Fibroblast of skin of left biceps (primary cell): ENCODE results near the gene DEFB119.
"Not testable (repeated sequence)": the region's sequence is repeated elsewhere in the genome, so short reads cannot be mapped to it uniquely, and the experiment has no call there.

Experiments used
- DNase-seq, 2 experiments: peaks; one replicate each; pipeline ENCODE4 v3.0.0-alpha.2; 2013; ENCODE audit warnings: low read depth in 2 of 2

DEFB119 gene, protein sequence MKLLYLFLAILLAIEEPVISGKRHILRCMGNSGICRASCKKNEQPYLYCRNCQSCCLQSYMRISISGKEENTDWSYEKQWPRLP

DNA sequence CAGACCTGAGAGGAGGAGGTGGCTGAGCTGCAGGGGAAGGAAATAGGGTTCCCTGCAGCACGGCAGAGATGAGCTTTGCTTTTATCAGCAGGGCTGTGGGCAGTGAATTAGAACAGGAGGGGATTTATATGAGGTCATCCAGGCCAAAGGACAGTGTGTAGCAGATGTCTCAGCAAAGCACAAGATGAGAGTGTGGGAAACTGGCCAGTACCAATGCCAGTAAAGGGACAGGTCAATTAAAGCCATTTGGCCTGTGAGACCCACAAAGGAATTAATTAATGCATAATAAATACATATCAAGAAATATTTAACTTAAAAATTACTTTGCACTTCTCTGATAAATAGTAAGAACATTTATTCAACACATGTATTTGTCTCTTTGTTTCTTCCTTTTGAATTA, at the start of gene DEFB119:
Gene DEFB119, minus strand, starts transcription at position 101 of the 400 bp plus-strand sequence. CDS start 107 bp downstream, outside the sequence.
- DNase-seq = no peak

DNA sequence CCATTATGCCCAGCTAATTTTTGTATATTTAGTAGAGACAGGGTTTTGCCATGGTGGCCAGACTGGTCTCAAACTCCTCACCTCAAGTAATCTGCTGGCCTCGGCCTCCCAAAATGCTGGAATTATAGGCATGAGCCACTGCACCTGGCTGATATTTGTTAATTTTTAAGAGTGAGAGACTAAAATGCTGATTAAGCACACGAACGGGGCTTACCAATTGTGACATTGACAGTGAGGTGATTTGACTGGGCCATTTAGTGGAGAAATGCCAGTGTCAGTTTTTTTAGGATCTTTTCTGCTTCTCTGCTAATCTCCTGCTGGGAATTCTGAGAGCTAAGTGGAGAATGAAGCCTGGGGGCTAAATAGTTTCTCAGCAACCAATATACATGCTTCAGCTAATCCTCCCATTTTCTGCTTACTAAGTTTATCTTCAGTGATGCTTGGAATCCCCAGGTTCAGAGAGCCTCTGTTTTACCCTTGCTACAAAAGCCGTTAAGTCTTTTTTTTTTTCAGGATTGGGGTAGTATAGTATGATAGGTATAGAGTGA, 40.3 kb upstream of the DEFB119 start:
- DNase-seq = no peak

DNA sequence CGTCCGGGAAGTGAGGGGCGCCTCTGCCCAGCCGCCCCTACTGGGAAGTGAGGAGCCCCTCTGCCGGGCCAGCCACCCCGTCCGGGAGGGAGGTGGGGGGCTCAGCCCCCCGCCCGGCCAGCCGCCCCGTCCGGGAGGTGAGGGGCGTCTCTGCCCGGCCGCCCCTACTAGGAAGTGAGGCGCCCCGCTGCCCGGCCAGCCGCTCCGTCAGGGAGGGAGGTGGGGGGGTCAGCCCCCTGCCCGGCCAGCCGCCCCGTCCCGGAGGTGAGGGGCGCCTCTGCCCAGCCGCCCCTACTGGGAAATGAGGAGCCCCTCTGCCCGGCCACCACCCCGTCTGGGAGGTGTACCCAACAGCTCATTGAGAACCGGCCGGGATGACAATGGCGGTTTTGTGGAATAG, 37.2 kb upstream of the DEFB119 start:
- not testable (repeated sequence) for DNase-seq

DNA sequence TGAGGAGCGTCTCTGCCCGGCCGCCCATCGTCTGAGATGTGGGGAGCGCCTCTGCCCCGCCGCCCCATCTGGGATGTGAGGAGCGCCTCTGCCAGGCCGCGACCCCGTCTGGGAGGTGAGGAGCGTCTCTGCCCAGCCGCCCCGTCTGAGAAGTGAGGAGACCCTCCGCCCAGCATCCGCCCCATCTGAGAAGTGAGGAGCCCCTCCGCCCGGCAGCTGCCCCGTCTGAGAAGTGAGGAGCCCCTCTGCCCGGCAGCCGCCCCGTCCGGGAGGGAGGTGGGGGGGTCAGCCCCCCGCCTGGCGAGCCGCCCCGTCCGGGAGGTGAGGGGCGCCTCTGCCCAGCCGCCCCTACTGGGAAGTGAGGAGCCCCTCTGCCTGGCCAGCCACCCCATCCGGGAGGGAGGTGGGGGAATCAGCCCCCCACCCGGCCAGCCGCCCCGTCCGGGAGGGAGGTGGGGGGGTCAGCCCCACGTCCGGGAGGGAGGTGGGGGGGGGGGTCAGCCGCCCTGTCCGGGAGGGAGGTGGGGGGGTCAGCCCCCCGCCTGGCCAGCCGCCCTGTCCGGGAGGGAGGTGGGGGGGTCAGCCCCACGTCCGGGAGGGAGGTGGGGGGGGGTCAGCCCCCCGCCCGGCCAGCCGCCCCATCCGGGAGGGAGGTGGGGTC, 36.6 kb upstream of the DEFB119 start:
- DNase-seq = not testable (repeated sequence)

DNA sequence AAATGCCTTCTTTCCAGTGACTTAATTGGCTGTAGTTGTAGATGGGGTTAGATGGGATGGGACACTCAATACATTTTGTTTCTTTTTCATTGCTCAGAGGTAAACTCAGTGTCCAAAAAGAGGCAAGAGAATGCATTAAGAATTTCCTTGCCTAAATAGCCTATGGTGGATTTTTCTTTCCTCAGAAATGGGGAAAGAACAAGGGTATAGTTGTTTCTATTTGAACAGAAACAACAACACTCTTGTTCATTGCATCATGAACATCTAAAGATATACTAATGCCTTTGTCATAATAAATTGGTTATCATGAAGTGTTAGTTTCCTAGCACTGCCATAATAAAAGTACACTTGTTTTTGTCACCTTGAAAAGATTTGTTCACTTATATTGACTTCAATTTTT, 35.4 kb upstream of the DEFB119 start:
- DNase-seq = no peak

DNA sequence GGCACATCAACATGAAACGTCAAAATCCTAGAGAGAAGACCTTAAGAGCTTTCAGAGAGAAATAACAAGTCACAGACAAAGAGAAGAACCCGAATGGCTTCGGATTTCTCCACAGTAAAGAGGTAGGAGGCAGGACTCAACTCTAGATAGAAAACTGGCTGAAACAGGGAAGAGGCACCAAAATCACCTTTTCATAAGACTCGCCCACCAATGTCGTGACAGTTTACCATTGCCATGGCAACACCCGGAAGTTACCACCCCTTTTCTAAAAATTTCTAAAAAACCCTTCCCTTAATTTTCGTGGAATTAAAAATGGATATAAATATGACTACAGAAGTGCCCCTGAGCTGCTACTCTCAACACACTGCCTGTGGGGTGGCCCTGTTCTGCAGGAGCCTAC, 27.9 kb upstream of the DEFB119 start:
- no peak for DNase-seq

DNA sequence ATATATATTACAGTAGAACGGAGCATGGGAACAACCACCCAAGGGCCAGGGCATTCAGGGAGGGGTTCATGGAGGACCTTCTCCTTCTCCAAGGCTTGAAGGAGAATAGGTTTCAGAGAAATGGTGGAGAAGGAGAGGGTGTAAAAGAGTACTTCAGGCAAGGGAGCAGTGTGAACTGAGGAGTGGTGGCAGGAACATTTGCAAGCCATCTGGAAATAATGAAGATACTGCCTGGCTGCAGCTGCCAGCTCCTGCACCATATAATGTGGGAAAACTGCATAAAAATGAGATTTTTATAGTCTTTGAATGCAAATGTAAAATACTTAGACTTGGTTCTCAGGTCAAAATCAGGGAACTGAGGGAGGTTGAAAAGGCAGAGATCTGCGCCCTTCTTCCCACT, 25.3 kb upstream of the DEFB119 start:
- no peak for DNase-seq

DNA sequence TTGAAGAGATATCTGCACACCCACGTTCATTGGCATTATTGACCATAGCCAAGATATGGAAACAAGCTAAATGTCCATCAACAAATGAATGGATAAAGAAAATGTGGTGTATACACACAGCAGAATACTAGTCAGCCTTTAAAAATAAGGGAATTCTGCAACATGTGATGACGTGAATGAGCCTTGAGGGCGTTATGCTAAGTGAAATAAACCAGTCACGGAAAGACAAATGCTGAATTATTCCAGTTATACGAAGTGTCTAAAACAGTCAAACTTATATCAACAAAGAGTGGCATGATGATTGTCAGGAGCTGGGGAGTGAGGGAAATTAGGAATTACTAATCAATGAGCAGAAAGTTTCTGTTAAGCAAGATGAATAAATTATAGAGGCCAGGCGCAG, 24.0 kb upstream of the DEFB119 start:
- DNase-seq = no peak

DNA sequence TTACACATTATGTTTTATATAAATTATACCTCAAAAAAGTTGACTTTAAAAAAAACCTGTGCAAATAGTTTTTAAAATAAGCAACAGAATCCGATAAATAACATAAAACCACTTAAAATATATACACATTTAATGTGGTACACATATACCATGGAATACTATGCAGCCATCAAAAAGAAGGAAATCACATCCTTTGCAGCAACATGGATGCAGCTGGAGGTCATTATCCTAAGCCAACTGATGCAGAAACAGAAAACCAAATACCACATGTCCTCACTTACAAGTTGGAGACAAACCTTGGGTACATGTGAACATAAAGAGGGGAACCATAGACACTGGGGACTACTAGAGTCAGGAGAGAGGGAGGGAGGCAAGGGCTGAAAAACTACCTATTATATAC, 19.6 kb upstream of the DEFB119 start:
- no peak for DNase-seq

DNA sequence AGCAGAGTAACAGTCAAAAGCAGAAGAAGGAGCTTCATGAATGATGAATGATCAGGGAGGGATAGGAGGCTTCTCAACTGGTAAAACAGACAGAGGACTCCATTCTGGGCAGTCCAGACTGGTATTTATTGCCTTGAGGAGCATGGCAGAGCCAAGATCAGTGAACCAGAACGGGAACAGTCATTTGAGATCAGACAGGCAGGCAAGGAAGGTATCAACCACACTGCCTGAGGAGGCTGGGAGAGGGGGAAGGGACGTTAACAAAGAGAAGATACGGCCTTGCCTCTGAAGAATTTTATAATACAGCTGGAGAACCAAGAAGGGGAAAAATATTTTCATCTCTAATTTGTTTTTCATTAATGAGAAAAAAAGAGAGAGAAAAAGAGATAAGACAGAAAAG, 15.7 kb upstream of the DEFB119 start, which contains the start of gene DEFB121:
Gene DEFB121, minus strand, starts transcription at position 101 of the 400 bp plus-strand sequence. Its CDS starts 63 bp downstream, at position 38.
- no peak for DNase-seq

DNA sequence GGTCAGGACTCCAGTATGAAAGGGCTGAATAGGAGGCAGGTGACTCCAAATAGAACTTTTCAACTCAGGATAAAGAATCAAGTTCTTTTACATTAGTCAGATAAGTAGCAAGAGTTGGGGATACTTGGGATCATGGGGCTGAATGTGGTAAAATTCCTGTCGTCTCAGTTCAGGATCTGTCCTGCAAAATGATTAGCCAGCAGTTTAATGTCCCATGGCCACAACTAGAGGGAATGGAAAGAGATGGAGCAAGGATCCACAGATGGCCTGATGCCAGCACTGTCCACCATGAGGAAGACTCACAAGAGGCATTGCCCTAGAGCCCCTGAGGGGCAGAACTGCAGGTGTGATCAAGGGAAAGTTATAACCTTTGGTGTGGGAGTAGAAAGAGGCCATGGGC, 13.5 kb upstream of the DEFB119 start:
- no peak for DNase-seq

DNA sequence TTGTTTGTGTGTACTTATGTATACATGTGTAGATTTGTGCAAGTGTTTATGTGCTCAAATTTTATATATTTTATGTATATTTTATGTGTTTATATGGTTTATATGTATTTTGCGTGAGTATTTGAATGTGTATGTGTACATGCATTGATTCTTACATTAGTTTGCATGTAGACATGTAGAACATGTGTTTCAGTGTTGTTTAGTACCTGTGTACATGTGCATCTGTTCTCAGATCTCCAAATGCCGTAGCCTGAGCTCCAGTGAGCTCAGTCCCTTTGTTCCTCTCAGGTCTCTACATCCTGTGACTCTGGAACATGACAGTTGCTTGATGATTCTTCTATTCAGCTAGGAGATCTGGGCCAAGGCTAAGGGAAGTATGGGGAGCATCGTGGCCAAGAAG, 4.5 kb upstream of the DEFB119 start:
- DNase-seq = no peak

DNA sequence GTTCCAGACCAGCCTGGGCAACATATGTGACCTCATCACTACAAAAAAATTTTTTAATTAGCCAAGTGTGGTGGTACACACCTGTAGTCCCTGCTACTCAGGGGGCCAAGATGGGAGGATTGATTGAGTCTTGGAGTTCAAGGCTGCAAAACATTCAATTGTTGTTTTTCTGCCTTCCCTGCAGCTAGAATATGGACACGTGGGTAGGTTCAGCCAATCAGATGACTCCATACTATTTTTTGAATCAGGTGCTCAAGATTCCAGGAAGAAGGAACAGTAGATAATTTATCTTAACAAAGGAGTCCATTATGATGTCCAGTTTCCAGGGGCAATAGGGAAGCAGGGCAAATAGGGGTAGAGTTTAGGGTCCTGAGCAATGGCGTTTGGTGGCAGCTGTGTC, 2.4 kb upstream of the DEFB119 start:
- DNase-seq = no peak

DNA sequence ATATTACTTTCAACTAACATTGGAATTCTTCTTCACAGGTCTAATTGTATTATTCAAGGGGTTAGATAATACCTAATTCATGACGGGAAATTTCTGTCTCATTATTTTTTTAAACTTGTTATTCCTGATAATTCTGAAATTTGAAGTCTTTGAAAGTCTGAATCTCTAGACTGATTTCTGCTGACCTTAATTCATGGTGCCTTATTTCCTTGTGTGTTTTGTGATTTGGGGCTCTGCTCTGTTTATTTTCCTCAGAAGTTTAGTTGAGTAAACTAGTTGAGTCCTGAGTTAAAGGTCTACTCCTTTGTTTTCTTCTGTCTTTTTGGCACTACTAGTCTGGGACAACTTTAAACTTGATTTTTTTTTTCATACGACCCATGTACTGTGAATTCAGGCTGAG, 16.0 kb downstream of the DEFB119 start:
- DNase-seq = no peak

DNA sequence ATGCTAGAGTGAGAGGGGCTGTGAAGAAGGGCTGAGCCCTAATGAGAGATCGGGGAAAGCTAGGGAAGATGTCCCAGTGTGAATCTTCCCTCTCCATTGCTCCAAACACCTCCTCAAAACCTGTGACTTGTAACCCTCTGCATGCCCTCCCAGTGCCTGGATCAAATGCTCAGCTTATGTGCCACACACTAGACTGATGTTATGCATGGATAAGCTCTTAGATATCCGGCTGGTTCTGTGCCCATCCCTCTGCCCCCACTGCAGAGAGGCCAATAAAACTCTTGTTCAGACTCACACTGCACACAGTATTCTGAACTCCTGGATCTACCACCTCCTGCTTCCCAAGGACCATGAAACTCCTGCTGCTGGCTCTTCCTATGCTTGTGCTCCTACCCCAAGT, 22.1 kb downstream of the DEFB119 start, which contains the start of gene DEFB118:
Gene DEFB118, plus strand, starts transcription at position 301 of the 400 bp plus-strand sequence. Its CDS starts 50 bp downstream, at position 351.
- DNase-seq = no peak

DNA sequence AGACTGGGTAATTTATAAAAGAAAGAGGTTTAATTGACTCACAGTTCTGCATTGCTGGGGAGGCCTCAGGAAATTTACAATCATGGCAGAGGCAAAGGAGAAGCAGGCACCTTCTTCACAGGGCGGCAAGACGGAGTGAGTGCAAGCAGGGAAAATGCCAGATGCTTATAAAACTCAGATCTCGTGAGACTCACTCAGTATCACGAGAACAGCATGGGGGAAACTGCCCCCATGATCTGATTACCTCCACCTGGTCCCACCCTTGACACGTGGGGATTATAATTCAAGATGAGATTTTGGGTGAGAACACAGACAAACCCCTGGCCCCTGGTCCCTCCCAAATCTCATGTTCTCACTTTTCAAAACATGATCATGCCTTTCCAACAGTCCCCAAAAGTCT, 26.1 kb downstream of the DEFB119 start:
- not testable (repeated sequence) for DNase-seq

DNA sequence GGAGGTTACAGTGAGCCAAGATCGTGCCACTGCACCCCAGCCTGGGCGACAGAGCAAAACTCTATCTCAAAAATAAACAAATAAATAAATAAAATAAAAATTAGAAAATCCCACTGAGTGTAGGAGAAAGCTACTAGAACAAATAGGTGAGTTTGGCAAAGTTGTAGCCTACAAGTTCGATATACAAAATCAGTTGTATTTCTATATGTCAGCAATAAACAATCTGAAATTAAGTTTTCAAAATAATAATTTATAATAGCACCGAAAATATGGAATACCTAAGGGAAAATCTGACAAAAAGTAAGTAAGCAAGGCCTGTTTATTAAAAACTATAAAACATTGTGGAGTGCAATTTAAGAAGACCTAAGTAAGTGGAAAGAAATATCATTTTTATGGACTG, 27.1 kb downstream of the DEFB119 start:
- DNase-seq = no peak

DNA sequence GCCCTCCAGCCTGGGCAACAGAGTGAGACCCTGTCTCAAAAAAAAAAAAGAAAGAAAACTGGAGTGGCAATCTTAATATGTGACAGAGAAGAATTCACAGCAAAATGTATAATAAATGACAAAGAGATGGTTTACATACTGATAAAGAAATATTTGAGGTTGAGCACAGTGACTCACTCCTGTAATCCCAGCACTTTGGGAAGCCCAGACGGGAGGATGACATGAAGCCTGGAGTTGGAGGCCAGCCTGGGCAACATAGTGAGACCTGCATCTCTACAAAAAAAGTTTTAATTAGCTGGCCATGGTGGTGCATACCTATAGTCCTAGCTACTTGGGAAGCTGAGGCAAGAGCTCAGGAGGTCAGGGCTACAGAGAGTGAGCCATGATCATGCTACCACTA, 34.4 kb downstream of the DEFB119 start:
- DNase-seq = no peak

DNA sequence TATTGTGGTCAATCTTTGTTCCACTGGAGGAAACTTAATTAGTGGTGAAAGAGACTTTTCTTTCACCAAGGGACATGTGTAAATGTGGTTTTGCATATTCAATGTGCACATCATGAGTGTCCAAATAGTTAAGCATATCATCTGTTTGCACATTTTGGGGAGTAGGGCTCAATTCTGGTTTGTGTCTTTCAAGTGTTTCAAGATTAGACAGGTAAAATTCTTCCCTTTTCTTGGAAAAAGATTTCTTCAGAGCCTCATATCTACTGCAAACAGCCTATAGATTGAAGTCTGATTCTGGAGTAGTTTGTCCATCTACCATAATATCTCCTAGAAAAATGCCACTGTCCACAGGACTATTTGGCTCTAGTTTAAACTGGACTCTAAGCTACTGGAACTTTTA, 48.9 kb downstream of the DEFB119 start:
- no peak for DNase-seq

DNA sequence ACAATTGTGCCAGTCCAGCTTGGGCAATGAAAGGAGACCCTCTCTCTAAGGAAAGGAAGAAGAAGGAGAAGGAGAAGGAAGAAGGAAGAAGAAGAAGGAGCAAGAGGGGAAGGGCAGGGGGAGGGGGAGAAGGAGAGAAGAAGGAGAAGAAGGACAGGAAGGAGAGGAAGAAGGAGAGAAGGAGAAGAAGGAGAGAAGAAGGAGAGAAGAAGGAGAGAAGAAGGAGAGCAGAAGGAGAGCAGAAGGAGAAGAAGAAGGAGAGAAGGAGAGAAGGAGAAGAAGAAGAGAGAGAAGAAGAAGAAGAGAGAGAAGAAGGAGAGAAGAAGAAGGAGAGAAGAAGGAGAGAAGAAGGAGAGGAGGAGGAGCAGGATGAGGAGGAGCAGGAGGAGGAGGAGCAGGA, 59.5 kb downstream of the DEFB119 start:
- no peak for DNase-seq
